HepG2 (cell line): ENCODE measurements around the gene NDUFAF8. TPM values are rescaled to one million over a fixed set of nuclear protein-coding genes. Genes with fewer than 3 reads are reported as not detected.

ENCODE experiments used
- KDM1A ChIP-seq: IDR thresholded peaks from 2 replicates; pipeline ENCODE4 v1.6.1; 2016; ENCODE audit warnings: missing compliant biosample characterization
- KLF6 ChIP-seq: IDR thresholded peaks from 2 replicates; pipeline ENCODE4 v1.8.0; 2016; ENCODE audit warnings: missing biosample characterization, missing genetic modification reagents
- POLR2AphosphoS5 ChIP-seq: IDR thresholded peaks from 2 replicates; pipeline ENCODE4 v1.6.1; 2012; ENCODE audit warnings: low read depth, low read length
- RXRA ChIP-seq: sonication (generic); formaldehyde crosslinking; IDR thresholded peaks from 2 replicates; pipeline ENCODE4 v1.5.1; 2020; ENCODE audit warnings: missing genetic modification reagents
- TCF12 ChIP-seq, 2 experiments: fragments of 450-650 bp in 1 of 2; sonication (generic) in 1 of 2; formaldehyde crosslinking in 1 of 2; IDR thresholded peaks; 2 replicates each; pipeline versions ENCODE4 v1.6.1 to v1.8.0; 2017 to 2022; ENCODE audit warnings: antibody characterized with exemption in 1 of 2, mild to moderate bottlenecking in 1 of 2, missing genetic modification reagents in 1 of 2, moderate library complexity in 1 of 2
- THYN1 ChIP-seq: sonication (generic); formaldehyde crosslinking; IDR thresholded peaks from 2 replicates; pipeline ENCODE4 v1.8.1; 2023; ENCODE audit warnings: low read depth, mild to moderate bottlenecking, moderate library complexity, missing genetic modification reagents, borderline replicate concordance
- YEATS2 ChIP-seq: sonication (generic); formaldehyde crosslinking; IDR thresholded peaks from 2 replicates; pipeline ENCODE4 v1.4.0; 2020; ENCODE audit warnings: missing genetic modification reagents, borderline replicate concordance
- ZBTB1 ChIP-seq: sonication (generic); formaldehyde crosslinking; IDR thresholded peaks from 2 replicates; pipeline ENCODE4 v1.4.0; 2020; ENCODE audit warnings: missing genetic modification reagents, borderline replicate concordance
- ZBTB7A ChIP-seq: sonication (generic); formaldehyde crosslinking; IDR thresholded peaks from 2 replicates; pipeline ENCODE4 v1.8.0; 2022; ENCODE audit warnings: mild to moderate bottlenecking, missing genetic modification reagents
- ZNF282 ChIP-seq: fragments of 450-650 bp; IDR thresholded peaks from 2 replicates; pipeline ENCODE4 v1.6.1; 2018; ENCODE audit not compliant: partially characterized antibody
- ZNF589 ChIP-seq: sonication (generic); formaldehyde crosslinking; conservative IDR thresholded peaks from 2 replicates; pipeline ENCODE4 v1.8.0; 2022; ENCODE audit warnings: mild to moderate bottlenecking, moderate library complexity, missing genetic modification reagents
- ZNF749 ChIP-seq: sonication (generic); formaldehyde crosslinking; IDR thresholded peaks from 2 replicates; pipeline ENCODE4 v1.8.0; 2022; ENCODE audit warnings: mild to moderate bottlenecking, missing genetic modification reagents, moderate library complexity, borderline replicate concordance
- ZNF839 ChIP-seq: sonication (generic); formaldehyde crosslinking; IDR thresholded peaks from 2 replicates; pipeline ENCODE4 v1.4.0; 2020; ENCODE audit warnings: missing genetic modification reagents, mild to moderate bottlenecking, borderline replicate concordance
- polyA plus RNA-seq, 8 experiments: library from polyadenylated mRNA; depleted of rRNA in 3 of 8; stranded (reverse) in 7 of 8; unstranded in 1 of 8; fragments of >200 nt; fragmentation: Illumina TruSeq in 4 of 8; extraction: Trizol in 4 of 8; gene quantifications; 2 replicates each; pipeline versions ENCODE4 v1.2.1 to v1.2.3, GENCODE V29; 2011 to 2016; ENCODE audit warnings: low read depth in 4 of 8, missing spikeins in 1 of 8, mixed read lengths in 1 of 8; ENCODE audit not compliant: insufficient read depth in 1 of 8
- total RNA-seq, 5 experiments: library from RNA; depleted of rRNA; stranded (reverse); fragments of >200 nt; fragmentation: Illumina TruSeq; extraction: Trizol; gene quantifications; 2 replicates each; pipeline ENCODE4 v1.2.3, GENCODE V29; 2016; ENCODE audit warnings: low read depth in 1 of 5
- TF ChIP-seq, protein P1 (sequence below): sonication (generic); formaldehyde crosslinking; IDR thresholded peaks from 2 replicates; pipeline ENCODE4 v1.5.0; 2020; ENCODE audit warnings: mild to moderate bottlenecking, missing genetic modification reagents
- TF ChIP-seq, protein P2 (sequence below): sonication (generic); formaldehyde crosslinking; IDR thresholded peaks from 2 replicates; pipeline ENCODE4 v1.5.0; 2020; ENCODE audit warnings: mild to moderate bottlenecking, low read depth, missing genetic modification reagents, borderline replicate concordance
- TF ChIP-seq, protein P3 (sequence below): sonication (generic); formaldehyde crosslinking; IDR thresholded peaks from 2 replicates; pipeline ENCODE4 v1.4.0; 2020; ENCODE audit warnings: low read depth, mild to moderate bottlenecking, missing genetic modification reagents
- TF ChIP-seq, protein P4 (sequence below): sonication (generic); formaldehyde crosslinking; IDR thresholded peaks from 2 replicates; pipeline ENCODE4 v1.8.1; 2022; ENCODE audit warnings: mild to moderate bottlenecking, missing genetic modification reagents
- TF ChIP-seq, protein P5 (sequence below): sonication (generic); formaldehyde crosslinking; IDR thresholded peaks from 2 replicates; pipeline ENCODE4 v1.4.0; 2020; ENCODE audit warnings: missing genetic modification reagents, mild to moderate bottlenecking, borderline replicate concordance

Gene NDUFAF8
- total and polyA plus RNA-seq, 2 of the 13 experiments (the other 11 are each of a cell fraction or from before 2014, with no cell fraction given), result 75.6 to 233 TPM

DNA sequence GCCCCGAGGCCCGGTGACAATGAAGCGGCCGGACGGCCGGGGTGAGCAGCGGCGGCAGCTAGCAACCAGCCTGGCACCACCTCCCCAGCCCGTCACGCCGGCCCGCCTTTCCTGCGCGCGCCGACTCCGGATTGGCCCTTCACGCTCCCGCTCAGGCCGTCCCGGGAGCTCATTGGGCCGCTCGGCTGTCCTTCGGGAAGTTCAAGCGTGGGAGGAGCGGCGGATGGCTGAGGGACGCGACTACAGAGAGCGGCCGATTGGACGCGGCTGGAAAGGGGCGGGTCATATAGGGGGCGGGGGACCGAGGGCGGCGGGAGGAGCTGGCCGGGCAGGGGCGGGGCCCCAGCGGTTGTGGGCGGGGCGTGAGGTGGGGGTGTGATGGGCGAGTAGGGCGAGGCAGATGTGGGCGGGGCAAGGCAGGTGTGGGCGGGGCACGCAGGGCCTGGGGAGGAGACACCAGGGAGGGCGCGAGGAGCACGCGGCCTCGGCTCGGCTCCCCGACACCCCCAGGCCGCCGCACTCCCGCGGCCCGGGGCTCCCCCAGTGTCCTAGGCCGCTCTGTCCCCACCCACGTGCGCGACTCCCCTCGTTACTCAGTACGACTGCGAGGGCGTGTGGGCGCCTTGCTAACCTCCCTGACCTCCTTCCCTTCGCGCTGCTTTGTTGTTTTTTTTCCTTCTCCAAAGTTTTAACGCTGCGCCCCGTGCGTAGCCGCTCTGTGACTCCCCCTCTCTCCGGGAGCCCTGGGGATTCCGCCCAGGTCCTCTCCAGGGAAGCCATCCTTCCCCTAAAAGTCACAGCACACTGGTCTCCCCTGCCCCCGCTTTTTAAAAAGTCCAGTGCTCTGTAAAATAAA lies 16.0 kb upstream of the NDUFAF8 start, which contains the start of gene CEP131 (continued):
- TF ChIP-seq, protein P1, sequence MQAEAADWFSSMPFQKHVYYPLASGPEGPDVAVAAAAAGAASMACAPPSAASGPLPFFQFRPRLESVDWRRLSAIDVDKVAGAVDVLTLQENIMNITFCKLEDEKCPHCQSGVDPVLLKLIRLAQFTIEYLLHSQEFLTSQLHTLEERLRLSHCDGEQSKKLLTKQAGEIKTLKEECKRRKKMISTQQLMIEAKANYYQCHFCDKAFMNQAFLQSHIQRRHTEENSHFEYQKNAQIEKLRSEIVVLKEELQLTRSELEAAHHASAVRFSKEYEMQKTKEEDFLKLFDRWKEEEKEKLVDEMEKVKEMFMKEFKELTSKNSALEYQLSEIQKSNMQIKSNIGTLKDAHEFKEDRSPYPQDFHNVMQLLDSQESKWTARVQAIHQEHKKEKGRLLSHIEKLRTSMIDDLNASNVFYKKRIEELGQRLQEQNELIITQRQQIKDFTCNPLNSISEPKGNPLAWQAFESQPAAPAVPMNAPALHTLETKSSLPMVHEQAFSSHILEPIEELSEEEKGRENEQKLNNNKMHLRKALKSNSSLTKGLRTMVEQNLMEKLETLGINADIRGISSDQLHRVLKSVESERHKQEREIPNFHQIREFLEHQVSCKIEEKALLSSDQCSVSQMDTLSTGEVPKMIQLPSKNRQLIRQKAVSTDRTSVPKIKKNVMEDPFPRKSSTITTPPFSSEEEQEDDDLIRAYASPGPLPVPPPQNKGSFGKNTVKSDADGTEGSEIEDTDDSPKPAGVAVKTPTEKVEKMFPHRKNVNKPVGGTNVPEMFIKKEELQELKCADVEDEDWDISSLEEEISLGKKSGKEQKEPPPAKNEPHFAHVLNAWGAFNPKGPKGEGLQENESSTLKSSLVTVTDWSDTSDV (CRISPR knock-in tag), result 0 out of 2 replicates have a peak, but pooled peaks have one; percentile 14
- TF ChIP-seq ZNF589 (CRISPR knock-in tag) (0 out of 2 replicates have a peak, but pooled peaks have one; percentile 17), ZNF749 (peak; percentile 58), ZNF282 (no peak), POLR2AphosphoS5 (peak; percentile 62), THYN1 (0 out of 2 replicates have a peak, but pooled peaks have one; percentile 21), ZBTB1 (CRISPR knock-in tag) (no peak), RXRA (CRISPR knock-in tag) (peak; percentile 58), YEATS2 (peak; percentile 44; the same call in 1 of the 2 replicates), TCF12 (IDR thresholded peaks at IDR 0.05) (no peak), TCF12 (CRISPR knock-in tag; IDR thresholded peaks at IDR 0.05) (peak; percentile 32), ZBTB7A (CRISPR knock-in tag) (no peak), KLF6 (CRISPR knock-in tag) (peak; percentile 82), ZNF839 (no peak), KDM1A (CRISPR knock-in tag) (no peak)
- TF ChIP-seq, protein P2, sequence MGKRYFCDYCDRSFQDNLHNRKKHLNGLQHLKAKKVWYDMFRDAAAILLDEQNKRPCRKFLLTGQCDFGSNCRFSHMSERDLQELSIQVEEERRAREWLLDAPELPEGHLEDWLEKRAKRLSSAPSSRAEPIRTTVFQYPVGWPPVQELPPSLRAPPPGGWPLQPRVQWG (CRISPR knock-in tag), result no peak
- TF ChIP-seq, protein P3, sequence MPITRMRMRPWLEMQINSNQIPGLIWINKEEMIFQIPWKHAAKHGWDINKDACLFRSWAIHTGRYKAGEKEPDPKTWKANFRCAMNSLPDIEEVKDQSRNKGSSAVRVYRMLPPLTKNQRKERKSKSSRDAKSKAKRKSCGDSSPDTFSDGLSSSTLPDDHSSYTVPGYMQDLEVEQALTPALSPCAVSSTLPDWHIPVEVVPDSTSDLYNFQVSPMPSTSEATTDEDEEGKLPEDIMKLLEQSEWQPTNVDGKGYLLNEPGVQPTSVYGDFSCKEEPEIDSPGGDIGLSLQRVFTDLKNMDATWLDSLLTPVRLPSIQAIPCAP (CRISPR knock-in tag), result no peak
- TF ChIP-seq, protein P4, sequence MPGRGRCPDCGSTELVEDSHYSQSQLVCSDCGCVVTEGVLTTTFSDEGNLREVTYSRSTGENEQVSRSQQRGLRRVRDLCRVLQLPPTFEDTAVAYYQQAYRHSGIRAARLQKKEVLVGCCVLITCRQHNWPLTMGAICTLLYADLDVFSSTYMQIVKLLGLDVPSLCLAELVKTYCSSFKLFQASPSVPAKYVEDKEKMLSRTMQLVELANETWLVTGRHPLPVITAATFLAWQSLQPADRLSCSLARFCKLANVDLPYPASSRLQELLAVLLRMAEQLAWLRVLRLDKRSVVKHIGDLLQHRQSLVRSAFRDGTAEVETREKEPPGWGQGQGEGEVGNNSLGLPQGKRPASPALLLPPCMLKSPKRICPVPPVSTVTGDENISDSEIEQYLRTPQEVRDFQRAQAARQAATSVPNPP (CRISPR knock-in tag), result 0 out of 2 replicates have a peak, but pooled peaks have one; percentile 59
- TF ChIP-seq, protein P5, sequence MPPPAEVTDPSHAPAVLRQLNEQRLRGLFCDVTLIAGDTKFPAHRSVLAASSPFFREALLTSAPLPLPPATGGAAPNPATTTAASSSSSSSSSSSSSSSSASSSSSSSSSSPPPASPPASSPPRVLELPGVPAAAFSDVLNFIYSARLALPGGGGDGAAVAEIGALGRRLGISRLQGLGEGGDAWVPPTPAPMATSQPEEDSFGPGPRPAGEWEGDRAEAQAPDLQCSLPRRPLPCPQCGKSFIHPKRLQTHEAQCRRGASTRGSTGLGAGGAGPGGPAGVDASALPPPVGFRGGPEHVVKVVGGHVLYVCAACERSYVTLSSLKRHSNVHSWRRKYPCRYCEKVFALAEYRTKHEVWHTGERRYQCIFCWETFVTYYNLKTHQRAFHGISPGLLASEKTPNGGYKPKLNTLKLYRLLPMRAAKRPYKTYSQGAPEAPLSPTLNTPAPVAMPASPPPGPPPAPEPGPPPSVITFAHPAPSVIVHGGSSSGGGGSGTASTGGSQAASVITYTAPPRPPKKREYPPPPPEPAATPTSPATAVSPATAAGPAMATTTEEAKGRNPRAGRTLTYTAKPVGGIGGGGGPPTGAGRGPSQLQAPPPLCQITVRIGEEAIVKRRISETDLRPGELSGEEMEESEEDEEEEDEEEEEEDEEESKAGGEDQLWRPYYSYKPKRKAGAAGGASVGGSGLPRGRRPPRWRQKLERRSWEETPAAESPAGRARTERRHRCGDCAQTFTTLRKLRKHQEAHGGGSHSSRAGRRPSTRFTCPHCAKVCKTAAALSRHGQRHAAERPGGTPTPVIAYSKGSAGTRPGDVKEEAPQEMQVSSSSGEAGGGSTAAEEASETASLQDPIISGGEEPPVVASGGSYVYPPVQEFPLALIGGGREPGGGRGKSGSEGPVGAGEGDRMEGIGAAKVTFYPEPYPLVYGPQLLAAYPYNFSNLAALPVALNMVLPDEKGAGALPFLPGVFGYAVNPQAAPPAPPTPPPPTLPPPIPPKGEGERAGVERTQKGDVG (CRISPR knock-in tag), result no peak
